VCaP (cell line): ENCODE measurements around the gene PNMA6E.
"Not testable (repeated sequence)": the region's sequence is repeated elsewhere in the genome, so short reads cannot be mapped to it uniquely, and the experiment has no call there.

Experiments used
- H3K27ac ChIP-seq: fragments of 450-650 bp; 2 replicates; pipeline ENCODE4 v1.5.1; 2017
- TF ChIP-seq, protein P1 (sequence below): fragments of 450-650 bp; conservative IDR thresholded peaks from 2 replicates; pipeline ENCODE4 v1.5.1; 2017; ENCODE audit warnings: mild to moderate bottlenecking, moderate library complexity

Gene PNMA6E

DNA sequence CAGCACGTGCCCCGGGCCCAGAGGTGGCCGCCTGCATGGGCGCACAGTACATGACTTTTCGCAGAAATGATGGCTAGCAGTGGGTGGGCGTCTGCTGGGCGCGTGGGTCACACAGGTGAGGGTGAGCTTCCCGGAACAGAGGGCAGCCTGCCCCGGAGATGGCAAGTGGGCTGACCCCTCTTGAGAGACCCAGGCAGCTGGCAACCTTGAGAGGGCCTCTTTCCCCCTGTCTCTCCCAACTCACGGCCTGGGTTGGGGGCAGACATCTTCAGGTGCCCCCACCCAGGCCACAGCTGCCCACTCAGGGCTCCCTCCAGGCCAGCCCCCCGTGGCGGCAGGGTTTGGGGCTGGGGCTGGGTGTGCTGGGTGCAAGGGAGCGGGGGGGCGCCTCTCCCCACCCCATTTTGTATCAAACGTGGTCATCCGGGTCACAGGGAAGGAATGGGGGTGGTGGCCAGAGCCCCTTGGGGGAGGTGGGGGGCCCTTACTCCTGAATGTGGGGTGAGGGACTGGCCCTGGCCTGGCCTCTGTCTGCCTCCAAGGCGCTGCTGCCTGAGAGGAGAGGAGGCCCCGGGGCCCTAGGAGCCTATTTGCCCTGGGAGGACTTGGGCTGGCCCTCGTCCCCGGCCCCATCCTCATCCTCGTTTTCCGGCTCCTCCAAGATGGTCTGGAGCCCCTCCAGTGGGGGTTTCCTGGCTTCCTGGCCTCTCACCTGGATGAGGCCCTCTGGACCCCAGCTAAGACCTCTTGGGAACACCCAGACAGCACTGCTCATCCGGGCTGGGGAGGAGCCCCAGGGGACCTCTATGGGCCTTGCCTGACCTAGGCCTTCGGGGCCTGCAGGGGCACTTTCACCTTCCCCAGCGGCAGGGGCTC lies 4.6 kb downstream of the PNMA6E start:
- TF ChIP-seq, protein P1, sequence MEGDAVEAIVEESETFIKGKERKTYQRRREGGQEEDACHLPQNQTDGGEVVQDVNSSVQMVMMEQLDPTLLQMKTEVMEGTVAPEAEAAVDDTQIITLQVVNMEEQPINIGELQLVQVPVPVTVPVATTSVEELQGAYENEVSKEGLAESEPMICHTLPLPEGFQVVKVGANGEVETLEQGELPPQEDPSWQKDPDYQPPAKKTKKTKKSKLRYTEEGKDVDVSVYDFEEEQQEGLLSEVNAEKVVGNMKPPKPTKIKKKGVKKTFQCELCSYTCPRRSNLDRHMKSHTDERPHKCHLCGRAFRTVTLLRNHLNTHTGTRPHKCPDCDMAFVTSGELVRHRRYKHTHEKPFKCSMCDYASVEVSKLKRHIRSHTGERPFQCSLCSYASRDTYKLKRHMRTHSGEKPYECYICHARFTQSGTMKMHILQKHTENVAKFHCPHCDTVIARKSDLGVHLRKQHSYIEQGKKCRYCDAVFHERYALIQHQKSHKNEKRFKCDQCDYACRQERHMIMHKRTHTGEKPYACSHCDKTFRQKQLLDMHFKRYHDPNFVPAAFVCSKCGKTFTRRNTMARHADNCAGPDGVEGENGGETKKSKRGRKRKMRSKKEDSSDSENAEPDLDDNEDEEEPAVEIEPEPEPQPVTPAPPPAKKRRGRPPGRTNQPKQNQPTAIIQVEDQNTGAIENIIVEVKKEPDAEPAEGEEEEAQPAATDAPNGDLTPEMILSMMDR: no peak

DNA sequence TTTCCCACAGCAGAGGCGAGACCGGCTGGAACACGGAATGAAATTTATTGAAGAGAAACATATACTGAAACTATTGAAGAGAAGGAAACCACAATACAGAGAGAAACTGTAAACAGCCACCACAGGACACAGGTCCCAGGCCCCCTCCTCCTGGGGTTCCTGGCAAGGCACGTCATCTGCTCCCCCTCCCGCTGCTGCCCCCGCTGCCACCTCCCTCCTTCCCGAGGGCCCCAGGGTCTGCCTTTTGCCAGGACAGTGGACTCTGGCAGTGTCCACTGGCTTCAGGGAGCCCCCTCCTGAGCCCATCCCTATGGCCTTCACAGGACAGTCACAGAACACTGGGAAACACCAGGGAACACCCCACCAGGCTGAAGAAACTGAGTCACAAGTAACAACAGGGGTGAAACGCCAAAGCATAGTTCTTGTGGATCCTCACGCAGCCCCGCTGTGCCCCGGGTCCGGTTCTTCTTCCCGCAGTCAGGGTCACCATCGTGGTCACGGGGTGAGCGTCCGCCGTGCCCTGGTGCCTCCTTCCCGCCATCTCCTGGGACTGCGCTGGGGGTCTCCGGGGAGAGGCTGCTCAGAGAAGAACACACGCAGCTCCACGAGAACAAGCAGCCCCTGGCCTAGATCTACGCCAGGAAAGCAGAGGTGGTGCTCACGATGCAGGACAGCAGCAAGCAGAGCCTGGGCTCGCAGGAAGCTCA lies 5.4 kb downstream of the PNMA6E start:
- no peak overlapping the region for H3K27ac ChIP-seq
- TF ChIP-seq, protein P1: no peak

More for the DNA sequence above, 4.6 kb downstream of the PNMA6E start:
- H3K27ac ChIP-seq: no peak overlapping the region

DNA sequence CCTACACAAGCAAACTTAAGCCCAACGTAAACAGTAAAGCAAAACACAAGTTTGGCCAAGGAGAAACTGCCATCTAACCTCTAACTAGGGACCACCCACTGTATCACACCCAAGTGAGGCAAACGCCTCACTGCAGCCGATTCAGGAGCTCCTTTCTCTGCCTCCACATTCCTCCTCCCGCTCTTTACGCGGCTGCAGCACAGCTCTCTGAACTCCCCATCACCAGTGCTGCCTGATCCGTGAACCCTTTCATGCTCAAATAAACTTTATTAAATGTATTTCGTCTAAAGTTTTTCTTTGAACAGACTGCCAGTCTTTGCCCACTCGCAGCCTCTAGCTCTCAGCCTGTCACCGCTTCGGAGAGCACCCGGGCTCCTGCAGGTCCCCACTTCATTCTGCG lies 6.5 kb downstream of the PNMA6E start:
- no peak overlapping the region for H3K27ac ChIP-seq
- TF ChIP-seq, protein P1: no peak

DNA sequence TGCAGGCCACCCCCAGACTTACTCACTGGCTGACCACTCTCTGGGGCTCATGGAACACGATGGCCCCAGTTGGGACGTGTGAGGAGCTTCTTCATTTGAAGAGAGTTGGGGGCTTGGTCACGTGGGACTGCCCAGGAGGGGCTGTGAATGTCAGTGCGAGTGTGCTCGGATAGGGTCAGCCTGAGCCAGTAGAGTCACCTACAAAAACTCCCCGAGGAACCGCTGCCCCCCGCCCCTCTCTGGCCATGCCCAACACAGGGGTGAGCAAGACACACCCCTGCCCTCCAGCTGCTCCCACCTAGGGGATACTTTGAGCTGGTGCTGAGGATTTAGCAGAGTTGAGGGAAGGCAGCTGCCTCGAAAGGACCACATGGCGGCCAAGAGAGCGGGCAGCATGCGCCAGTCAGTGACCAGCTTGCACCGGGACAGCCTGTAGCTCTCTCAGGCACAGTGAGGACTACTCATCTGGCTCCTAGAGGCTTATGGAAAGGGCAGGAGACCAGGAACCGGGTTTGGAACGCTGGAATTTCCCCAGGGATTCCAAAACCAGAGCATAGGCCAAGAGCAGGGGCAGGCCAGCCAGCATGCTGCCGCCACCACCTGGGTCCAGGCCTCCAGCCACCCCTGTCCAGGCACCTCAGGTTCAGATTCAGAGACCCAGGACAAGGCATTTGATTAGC lies 8.4 kb downstream of the PNMA6E start:
- TF ChIP-seq, protein P1: no peak
- H3K27ac ChIP-seq: no peak overlapping the region

DNA sequence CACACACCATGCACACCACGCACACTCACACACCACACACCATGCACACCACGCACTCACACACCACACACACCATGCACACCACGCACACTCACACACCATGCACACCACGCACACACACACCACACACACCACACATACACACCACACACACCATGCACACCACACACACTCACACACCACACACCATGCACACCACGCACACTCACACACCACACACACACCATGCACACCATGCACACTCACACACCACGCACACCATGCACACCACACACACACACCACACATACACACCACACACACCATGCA lies 11.7 kb downstream of the PNMA6E start:
- H3K27ac ChIP-seq: not testable (repeated sequence)

DNA sequence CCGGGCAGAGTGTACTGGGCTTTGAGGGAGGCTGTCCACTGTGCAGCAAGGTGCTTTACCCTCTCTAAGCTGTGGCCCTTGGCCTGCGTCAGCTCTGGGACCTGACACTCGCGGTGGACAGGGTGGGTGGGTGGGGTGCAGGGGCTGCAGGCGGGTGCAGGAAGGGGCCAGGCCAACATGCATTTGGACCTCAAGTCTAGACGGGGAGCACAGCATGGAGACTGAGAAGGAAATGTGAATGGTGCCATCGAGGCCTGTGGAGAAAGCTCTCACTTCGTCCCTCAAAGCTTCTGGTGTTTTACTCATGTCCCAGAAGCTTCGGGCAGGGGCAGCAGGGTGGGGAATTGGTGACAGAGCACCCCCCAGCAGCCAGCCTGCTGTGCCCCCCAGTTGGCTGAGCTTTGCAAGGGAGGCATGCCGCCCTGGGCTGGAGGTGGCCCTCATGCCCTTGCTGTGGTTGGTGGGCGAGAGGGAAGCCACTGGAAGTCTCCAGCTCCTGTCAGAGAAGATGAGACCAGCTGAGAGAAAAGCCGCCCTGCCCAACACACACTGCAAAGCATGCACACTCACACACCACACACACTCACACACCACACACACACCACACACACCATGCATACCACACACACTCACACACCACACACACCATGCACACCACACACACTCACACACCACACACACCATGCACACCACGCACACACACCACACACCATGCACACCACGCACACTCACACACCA lies 12.3 kb downstream of the PNMA6E start:
- no peak overlapping the region for H3K27ac ChIP-seq
- TF ChIP-seq, protein P1: no peak

DNA sequence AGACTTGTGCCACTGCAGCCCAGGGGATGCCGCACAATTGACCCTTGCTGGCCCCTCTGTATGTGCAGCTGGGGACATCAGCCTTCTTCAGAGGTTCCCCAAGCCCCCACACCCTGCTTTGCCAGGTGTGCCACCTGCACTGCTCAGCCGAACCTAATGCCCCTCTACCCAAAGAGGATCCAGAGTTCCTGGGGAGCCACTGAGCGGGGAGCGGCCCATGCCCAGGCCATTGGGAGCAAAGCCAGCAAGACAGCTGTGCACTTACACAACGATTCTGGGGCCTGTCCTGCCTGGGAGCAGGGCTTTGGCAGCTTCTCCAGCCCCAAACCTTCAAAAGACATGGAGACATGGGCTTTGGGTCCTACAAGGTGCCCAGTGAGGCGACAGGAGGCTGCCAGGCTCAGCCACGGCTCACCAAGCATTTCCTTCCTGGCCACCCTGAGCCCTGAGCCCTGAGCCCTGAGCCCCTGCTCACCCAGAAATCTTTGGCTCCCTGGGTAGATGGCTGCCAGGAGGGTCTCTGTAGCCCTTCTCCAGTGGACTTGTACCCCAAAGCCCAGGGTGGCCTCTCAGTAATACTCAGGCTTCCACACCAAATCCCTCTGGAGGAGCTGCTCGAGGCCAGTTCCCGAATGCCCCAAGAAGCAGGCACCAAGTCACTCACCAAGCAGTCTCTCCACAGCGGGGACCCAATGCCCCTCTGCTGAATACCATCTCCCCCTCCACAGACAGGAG lies 13.0 kb downstream of the PNMA6E start:
- TF ChIP-seq, protein P1: no peak
- no peak overlapping the region for H3K27ac ChIP-seq
